Measurements from ENCODE around the gene UQCRHL.

DNA sequence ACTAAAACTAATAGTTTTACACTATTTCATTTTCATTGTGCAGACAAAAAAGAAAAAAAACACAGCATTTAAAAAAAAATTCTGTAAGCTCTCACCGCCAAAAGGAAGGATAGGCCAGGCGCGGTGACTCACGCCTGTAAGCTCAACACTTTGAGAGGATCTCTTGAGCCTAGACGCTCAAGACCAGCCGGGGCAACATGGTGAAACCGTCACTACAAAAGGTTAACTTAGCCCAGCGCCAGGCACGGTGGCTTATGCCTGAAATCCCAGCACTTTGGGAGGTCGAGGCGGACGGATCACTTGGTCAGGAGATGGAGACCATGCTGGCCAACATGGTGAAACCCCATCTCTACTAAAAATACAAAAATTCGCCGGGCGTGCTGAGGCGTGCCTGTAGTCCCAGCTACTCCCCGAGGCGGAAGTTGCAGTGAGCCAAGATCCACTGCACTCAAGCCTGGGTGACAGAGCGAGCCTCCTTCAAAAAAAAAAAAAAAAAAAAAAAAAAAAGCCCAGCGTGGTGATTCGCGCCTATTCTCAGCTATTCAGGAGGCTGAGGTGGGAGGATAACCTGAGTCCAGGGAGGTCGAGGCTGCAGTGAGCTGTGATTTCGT, 25.7 kb upstream of the UQCRHL start:
- TF ChIP-seq, protein P1, sequence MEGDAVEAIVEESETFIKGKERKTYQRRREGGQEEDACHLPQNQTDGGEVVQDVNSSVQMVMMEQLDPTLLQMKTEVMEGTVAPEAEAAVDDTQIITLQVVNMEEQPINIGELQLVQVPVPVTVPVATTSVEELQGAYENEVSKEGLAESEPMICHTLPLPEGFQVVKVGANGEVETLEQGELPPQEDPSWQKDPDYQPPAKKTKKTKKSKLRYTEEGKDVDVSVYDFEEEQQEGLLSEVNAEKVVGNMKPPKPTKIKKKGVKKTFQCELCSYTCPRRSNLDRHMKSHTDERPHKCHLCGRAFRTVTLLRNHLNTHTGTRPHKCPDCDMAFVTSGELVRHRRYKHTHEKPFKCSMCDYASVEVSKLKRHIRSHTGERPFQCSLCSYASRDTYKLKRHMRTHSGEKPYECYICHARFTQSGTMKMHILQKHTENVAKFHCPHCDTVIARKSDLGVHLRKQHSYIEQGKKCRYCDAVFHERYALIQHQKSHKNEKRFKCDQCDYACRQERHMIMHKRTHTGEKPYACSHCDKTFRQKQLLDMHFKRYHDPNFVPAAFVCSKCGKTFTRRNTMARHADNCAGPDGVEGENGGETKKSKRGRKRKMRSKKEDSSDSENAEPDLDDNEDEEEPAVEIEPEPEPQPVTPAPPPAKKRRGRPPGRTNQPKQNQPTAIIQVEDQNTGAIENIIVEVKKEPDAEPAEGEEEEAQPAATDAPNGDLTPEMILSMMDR (IDR thresholded peaks at IDR 0.05): no peak
- TF ChIP-seq POLR2A (IDR thresholded peaks at IDR 0.05): no peak
- TF ChIP-seq POLR2AphosphoS5 (IDR thresholded peaks at IDR 0.05): no peak
- no peak for TF ChIP-seq EP300 (IDR thresholded peaks at IDR 0.05)
